BLaER1 (cell line): ENCODE measurements around the gene CHD9.

ENCODE experiments used
- H3K27ac ChIP-seq: shearing (Covaris generic); formaldehyde crosslinking; 2 replicates; pipeline ENCODE4 v1.8.1; 2022
- H3K27me3 ChIP-seq: shearing (Covaris generic); formaldehyde crosslinking; 2 replicates; pipeline ENCODE4 v1.8.1; 2022
- H3K36me3 ChIP-seq: shearing (Covaris generic); formaldehyde crosslinking; 2 replicates; pipeline ENCODE4 v1.8.1; 2022
- H3K4me1 ChIP-seq: shearing (Covaris generic); formaldehyde crosslinking; 2 replicates; pipeline ENCODE4 v1.8.1; 2022
- H3K4me2 ChIP-seq: shearing (Covaris generic); formaldehyde crosslinking; 2 replicates; pipeline ENCODE4 v1.8.1; 2022
- H3K4me3 ChIP-seq: shearing (Covaris generic); formaldehyde crosslinking; 2 replicates; pipeline ENCODE4 v1.8.1; 2022
- H3K9ac ChIP-seq: shearing (Covaris generic); formaldehyde crosslinking; 2 replicates; pipeline ENCODE4 v1.8.1; 2022
- H3K9me3 ChIP-seq: shearing (Covaris generic); formaldehyde crosslinking; 2 replicates; pipeline ENCODE4 v1.8.1; 2022
- H4K20me1 ChIP-seq: shearing (Covaris generic); formaldehyde crosslinking; 2 replicates; pipeline ENCODE4 v1.8.1; 2022
- Cebpa-rat ChIP-seq: shearing (Covaris generic); IDR thresholded peaks from 2 replicates; pipeline ENCODE4 v1.8.1; 2022

CHD9 gene

DNA sequence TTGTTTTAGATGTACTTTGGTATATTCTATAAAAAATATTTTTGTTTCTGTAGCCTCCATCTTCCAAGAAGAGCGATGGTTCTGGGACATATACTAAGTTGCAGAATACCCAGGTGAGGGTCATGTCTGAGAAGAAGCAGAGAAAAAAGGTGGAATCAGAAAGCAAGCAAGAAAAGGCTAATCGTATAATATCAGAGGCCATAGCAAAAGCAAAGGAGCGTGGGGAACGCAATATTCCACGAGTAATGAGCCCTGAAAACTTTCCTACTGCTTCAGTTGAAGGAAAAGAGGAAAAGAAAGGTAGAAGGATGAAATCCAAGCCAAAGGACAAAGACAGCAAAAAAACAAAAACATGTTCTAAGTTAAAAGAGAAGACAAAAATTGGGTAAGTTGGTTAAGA, 154.6 kb downstream of the CHD9 start:
- H3K27ac ChIP-seq: peak overlapping the region; percentile 94
- no peaks in the 10 kb centered on the region for H3K27me3 ChIP-seq
- H3K9me3 ChIP-seq: no peaks in the 10 kb centered on the region
- peaks cover 14% of the 10 kb centered on the region for H3K36me3 ChIP-seq
- TF ChIP-seq Cebpa-rat: no peak
- peak overlapping the region; percentile 86 for H3K9ac ChIP-seq
- peaks cover 36% of the 10 kb centered on the region for H3K4me1 ChIP-seq
- peak overlapping the region; percentile 94 for H3K4me2 ChIP-seq
- peak overlapping the region; percentile 71 for H3K4me3 ChIP-seq
- H4K20me1 ChIP-seq: peaks cover 15% of the 10 kb centered on the region

DNA sequence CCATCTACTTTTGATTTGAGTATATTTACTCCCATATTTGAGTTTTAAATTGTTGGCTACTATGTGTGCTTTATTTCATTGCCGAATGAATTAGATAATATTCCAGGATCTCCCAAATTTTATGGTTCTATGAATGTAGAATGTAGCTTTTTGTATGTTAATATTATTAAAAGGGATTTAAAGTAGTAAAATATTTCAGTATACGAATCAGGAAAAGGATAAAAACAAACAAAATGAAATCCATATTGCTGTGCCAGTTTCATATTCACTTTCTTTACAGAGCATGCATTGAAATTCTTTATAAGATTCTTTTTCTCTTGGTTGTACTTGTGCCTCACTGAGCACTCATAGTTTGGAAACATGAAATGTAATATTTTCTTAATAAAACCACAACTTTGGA, 155.1 kb downstream of the CHD9 start:
- Histone ChIP-seq H3K27me3 (no peaks in the 10 kb centered on the region), H3K4me1 (peaks cover 36% of the 10 kb centered on the region), H3K36me3 (peaks cover 15% of the 10 kb centered on the region), H3K4me3 (peak overlapping the region; percentile 71), H4K20me1 (peaks cover 15% of the 10 kb centered on the region), H3K27ac (peak overlapping the region; percentile 94), H3K9me3 (no peaks in the 10 kb centered on the region), H3K4me2 (peak overlapping the region; percentile 94), H3K9ac (peak overlapping the region; percentile 86)
- no peak for TF ChIP-seq Cebpa-rat

DNA sequence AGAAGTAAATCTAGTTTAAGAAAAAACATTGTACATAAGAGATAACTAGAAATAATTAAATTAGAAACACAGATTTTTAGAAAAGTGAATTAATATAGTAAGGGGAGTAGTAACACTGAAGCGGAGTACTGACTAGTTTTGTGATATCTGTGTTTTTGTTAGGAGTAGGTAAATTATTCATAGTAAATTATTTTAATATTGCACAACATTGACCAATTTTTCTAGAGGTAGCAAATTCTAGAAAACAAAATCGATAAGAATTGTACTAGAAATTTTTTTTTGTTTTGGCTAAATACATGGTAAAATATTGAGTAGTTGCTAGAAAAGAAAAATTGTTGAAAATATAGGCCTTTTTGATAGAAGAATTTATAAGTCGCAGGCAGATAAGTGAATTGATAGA, 156.5 kb downstream of the CHD9 start:
- peak overlapping the region; percentile 86; the same call in 1 of the 2 replicates for H3K9ac ChIP-seq
- H3K4me2 ChIP-seq: peak overlapping the region; percentile 94
- H3K36me3 ChIP-seq: peaks cover 18% of the 10 kb centered on the region

DNA sequence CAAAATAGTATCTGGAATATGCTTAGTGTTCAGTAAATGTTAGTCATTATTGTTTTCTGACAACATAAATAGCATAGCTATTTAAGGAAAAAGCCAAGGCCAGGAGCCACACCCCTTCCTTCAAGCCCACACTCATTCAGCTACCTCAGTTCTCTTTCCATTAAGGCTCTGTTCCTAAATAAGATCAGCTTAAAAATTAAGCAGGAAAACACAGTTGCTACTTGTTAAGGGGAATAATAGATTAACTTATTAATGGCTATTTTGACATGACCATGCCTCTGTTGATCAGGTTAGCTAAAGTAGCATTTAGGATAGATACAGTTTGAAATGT, 158.1 kb downstream of the CHD9 start:
- Histone ChIP-seq H3K36me3 (peaks cover 33% of the 10 kb centered on the region), H3K27ac (no peak overlapping the region), H3K9ac (no peak overlapping the region), H3K4me3 (peak overlapping the region; percentile 9; the same call in 1 of the 2 replicates), H4K20me1 (peaks cover 15% of the 10 kb centered on the region), H3K4me1 (peaks cover 53% of the 10 kb centered on the region), H3K4me2 (peak overlapping the region; percentile 94), H3K27me3 (no peaks in the 10 kb centered on the region), H3K9me3 (no peaks in the 10 kb centered on the region)
- TF ChIP-seq Cebpa-rat: no peak

More for the DNA sequence above, 156.5 kb downstream of the CHD9 start:
- TF ChIP-seq Cebpa-rat: no peak
- H3K27me3 ChIP-seq: no peaks in the 10 kb centered on the region
- H3K27ac ChIP-seq: peak overlapping the region; percentile 94
- peaks cover 49% of the 10 kb centered on the region for H3K4me1 ChIP-seq
- H4K20me1 ChIP-seq: peaks cover 15% of the 10 kb centered on the region
- peak overlapping the region; percentile 71 for H3K4me3 ChIP-seq
- no peaks in the 10 kb centered on the region for H3K9me3 ChIP-seq

DNA sequence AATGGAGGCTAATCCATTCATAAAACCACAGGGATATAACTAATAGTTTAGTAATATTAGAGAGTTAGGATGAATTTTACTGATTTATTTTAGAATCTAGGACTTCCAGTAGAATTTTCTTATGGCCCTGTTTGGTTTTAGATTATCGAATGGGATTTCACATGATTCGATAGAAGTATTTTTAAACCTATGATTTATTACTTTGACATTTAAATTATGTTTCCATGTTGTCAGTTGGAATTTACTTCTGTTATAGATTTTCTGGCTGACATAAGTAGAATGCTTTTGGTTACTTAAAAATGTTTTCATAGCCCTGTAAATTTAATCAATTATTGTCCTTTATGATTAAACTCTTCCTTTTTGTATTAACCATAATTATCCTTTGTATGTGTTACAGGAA, 158.8 kb downstream of the CHD9 start:
- H3K27me3 ChIP-seq: no peaks in the 10 kb centered on the region
- no peak overlapping the region for H3K9ac ChIP-seq
- peaks cover 56% of the 10 kb centered on the region for H3K4me1 ChIP-seq
- peaks cover 33% of the 10 kb centered on the region for H3K36me3 ChIP-seq
- peak overlapping the region; percentile 94; the same call in 1 of the 2 replicates for H3K4me2 ChIP-seq
- peaks cover 15% of the 10 kb centered on the region for H4K20me1 ChIP-seq
- H3K27ac ChIP-seq: no peak overlapping the region
- H3K4me3 ChIP-seq: no peak overlapping the region
- TF ChIP-seq Cebpa-rat: no peak
- no peaks in the 10 kb centered on the region for H3K9me3 ChIP-seq

DNA sequence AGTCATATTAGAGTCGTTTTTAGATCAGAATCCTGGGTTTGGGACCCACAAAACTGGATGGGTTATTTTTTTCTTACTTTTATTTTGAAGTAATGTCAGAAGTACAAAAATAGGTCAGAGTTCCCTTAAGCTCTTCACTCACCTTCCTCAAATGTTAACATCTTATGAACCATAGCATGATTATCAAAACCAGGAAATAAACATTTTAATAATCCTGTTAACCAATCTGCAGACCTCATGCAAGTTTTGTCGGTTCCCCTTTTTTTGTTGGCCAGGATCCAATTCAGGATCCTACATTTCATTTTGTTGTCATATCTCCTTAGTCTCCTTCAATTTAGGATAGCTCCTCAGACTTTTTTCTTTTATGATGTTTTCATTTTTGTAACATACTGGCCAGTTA, 162.0 kb downstream of the CHD9 start:
- H3K27me3 ChIP-seq: no peaks in the 10 kb centered on the region
- TF ChIP-seq Cebpa-rat: no peak
- no peaks in the 10 kb centered on the region for H3K9me3 ChIP-seq
- peak overlapping the region; percentile 1; the same call in 1 of the 2 replicates for H3K4me2 ChIP-seq
- peaks cover 82% of the 10 kb centered on the region for H3K4me1 ChIP-seq
- peaks cover 23% of the 10 kb centered on the region for H4K20me1 ChIP-seq
- no peak overlapping the region for H3K4me3 ChIP-seq
- no peak overlapping the region for H3K27ac ChIP-seq
- peaks cover 33% of the 10 kb centered on the region for H3K36me3 ChIP-seq
- no peak overlapping the region for H3K9ac ChIP-seq

DNA sequence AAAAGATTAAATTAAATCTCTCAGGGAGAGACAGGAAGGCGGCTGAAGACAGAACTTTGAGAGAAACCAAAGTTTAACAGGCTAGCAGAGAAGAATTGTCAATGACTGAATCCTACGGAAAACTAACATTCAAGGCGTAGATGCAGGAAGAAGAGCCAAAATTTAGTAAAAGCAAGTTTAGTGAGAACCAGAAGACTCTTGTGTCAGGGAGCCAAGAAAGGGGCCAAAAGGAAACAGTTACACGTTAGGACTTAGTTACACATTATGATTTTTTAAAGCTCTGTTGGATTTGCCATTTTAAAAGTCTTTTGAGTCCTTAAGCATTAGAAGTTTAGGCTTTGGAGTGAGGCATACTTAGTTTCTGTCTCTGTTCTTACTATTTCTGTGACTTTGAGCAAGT, 164.6 kb downstream of the CHD9 start:
- Histone ChIP-seq H3K36me3 (peaks cover 49% of the 10 kb centered on the region), H3K27ac (peak overlapping the region; percentile 80), H3K4me3 (peak overlapping the region; percentile 50; the same call in 1 of the 2 replicates), H3K4me1 (peaks cover 81% of the 10 kb centered on the region), H3K27me3 (no peaks in the 10 kb centered on the region), H3K4me2 (peak overlapping the region; percentile 87), H3K9ac (peak overlapping the region; percentile 63), H3K9me3 (no peaks in the 10 kb centered on the region), H4K20me1 (peaks cover 15% of the 10 kb centered on the region; the same call in 1 of the 2 replicates)
- TF ChIP-seq Cebpa-rat: no peak

DNA sequence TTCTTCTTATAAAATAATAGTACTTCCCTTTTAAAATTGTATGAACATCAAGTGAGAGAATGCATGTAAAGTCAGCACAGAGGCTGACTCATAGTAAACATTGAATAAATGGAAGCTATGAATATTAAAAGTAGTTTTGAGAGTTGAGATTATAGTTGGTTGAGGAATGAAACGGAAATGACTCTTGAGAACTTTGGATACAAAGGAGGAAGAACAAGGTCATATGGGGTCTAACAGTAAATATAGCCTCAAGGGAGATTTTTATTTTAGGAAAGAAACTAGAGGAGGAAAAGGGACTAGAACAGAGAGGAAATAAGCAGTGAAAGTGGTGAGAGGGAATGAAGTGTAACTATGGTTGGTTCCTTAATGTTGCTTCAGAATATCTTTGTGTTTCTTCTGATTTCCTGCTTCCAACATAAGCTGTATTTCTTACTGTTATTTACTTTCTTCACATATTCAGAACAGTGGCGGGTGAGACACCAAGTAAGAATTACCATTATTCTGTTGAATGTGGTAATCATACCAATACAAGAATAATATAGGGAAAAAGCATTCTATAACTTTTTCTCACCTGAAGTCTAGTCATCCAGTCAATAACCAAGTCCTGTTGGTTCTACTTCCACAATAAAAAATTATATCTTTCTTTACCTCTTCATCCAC, 165.1 kb downstream of the CHD9 start:
- Histone ChIP-seq H3K27ac (peak overlapping the region; percentile 80), H3K4me1 (peaks cover 86% of the 10 kb centered on the region), H4K20me1 (peaks cover 20% of the 10 kb centered on the region; the same call in 1 of the 2 replicates), H3K9ac (peak overlapping the region; percentile 63), H3K4me2 (peak overlapping the region; percentile 87), H3K36me3 (peaks cover 47% of the 10 kb centered on the region), H3K27me3 (no peaks in the 10 kb centered on the region), H3K4me3 (peak overlapping the region; percentile 50), H3K9me3 (no peaks in the 10 kb centered on the region)
- TF ChIP-seq Cebpa-rat: no peak

DNA sequence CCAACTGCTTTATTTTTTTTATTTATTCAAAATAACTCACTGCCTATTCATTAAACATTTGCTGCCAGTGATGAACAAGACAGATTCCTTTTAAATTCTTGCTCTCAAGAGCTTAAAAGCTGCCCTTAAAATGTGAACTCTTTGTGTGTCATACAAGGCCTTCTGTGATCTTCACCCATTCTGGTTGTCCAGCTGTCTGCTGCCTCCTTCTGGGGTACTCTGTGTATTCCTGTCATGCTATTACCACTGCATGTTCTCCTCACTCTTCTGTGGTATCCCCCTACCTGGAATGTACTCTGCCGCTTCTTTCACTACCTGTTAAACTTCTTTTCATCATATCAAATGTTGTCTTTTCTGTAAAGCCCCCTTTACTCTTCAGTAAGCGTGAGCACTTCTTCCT, 165.8 kb downstream of the CHD9 start:
- Histone ChIP-seq H3K27ac (peak overlapping the region; percentile 80), H3K4me2 (peak overlapping the region; percentile 87), H3K36me3 (peaks cover 45% of the 10 kb centered on the region), H3K27me3 (no peaks in the 10 kb centered on the region), H3K9ac (peak overlapping the region; percentile 63), H3K9me3 (no peaks in the 10 kb centered on the region), H3K4me3 (peak overlapping the region; percentile 50), H4K20me1 (peaks cover 22% of the 10 kb centered on the region; the same call in 1 of the 2 replicates), H3K4me1 (peaks cover 83% of the 10 kb centered on the region)
- TF ChIP-seq Cebpa-rat: no peak

DNA sequence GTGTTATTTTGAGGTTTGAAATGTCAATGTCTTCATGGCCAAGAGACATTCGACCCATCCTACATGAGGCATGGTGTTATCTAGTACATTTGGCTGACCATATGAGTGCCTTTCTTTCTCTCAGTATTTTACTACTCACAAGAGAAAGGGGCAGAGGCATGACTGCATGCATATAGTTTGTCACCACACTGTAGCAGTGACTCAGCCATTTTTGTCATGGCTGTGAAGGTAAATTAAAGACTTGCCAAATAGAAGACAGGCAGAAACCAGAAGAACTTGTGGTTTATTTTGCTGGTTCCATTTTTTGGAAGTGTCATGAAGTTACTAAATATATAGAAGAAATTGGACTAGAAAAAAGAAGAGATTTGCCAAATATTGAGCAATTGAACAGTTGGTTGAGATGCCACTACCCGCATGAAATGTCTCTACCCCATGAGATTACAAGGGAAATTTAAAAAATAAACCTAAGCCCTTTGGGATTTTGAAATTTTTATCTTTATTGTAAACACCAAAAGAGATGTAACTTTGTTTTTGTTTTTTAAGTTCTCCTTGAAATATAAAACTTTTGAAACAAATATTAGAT, 170.3 kb downstream of the CHD9 start:
- Histone ChIP-seq H3K27ac (peak overlapping the region; percentile 23; the same call in 1 of the 2 replicates), H3K27me3 (no peaks in the 10 kb centered on the region), H3K9me3 (no peaks in the 10 kb centered on the region), H3K4me1 (peaks cover 44% of the 10 kb centered on the region), H3K9ac (no peak overlapping the region), H3K36me3 (peaks cover 67% of the 10 kb centered on the region), H3K4me3 (no peak overlapping the region), H4K20me1 (peaks cover 22% of the 10 kb centered on the region; the same call in 1 of the 2 replicates), H3K4me2 (peak overlapping the region; percentile 41)
- no peak for TF ChIP-seq Cebpa-rat
